Umbilical cord (tissue), 2 donors: ENCODE results near the gene LSAMP. TPM values are rescaled to one million over a fixed set of nuclear protein-coding genes. Genes with fewer than 3 reads are reported as not detected.

Experiments
- DNase-seq: peaks from one replicate; pipeline ENCODE4 v3.0.0-alpha.2; 2015; ENCODE audit warnings: low spot score
- total RNA-seq: library from RNA; depleted of rRNA; stranded (reverse); fragments of >200 nt; gene quantifications from one replicate; pipeline ENCODE4 v1.2.3, GENCODE V29; 2014; ENCODE audit warnings: low replicate concordance; ENCODE audit not compliant: insufficient read depth

The LSAMP gene
- total RNA-seq, 1 donor from 2014 or later = 20.5 TPM

DNA sequence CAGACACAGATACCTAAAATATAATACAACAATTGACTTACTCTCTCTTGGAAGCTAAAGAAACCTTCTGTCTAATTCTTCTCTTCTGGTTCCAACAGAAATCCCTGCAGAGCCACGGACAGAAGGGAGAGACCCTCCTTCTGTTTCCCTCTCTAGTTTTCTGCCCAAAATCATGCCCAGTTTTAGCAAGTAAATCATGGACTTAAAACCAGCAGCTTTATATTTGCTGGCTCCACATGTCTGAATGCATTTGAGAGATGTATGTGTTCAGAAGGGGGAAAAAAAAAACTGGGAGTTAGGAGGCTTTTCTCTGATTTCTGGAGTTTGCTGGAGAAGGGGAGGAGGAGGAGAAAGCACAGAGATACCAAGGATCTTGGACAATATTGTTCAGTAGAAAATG lies 147.1 kb downstream of the LSAMP start:
- DNase-seq = peak; percentile 68

DNA sequence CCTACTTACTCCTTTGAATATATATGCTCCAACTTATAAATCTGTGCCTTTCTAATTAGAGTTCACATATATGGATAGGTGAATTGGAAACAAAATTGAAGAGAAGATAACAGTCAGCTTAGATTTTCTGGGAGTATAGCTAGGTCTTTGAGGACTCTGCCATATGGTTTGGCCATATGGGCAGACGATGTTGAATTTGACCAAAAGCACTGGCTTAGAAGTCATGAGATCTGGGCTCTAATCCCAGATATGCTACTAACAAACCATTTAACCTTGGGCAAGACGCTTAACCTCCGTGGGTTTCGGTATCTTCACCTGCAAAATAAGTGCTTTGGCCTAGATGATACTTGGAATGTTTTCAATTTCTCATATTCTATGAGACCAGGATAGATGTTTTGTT lies 154.1 kb downstream of the LSAMP start:
- no peak for DNase-seq

- peak; percentile 74 for DNase-seq
Measured at GRCh38 chr3:116288485-116288884, 156.8 kb downstream of the LSAMP start.

DNA sequence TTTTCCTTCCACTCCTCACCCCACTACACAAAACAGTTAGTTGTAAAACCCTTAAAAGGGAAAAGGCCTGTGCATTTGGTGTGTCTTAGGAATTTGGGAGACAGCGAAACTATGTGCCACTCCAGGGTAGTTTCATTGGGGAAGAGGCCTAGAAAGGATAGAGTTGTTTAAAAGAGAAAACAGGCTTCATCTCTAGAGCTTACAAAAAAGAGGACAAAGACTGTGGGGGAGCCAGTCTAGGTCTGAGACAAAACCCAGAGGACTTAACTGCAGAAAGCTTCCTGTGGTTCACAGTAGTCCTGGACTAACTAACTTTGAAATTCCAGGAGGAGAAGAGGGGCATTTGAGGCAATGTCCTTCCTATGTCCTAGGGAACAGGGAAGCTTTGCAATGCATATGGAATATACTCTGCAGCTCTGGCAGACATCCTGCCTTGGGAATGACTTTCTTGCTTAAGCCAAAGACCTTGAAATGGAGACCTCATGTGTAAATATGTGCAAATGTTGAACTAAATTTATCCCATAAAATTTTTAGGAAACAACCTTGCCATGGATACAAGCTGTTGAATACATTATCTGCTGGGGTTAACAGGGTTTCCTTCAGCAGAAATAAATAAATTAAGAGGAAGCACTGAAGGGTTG lies 159.4 kb downstream of the LSAMP start:
- no peak for DNase-seq

- no peak for DNase-seq
Measured at GRCh38 chr3:116281313-116282143, 163.8 kb downstream of the LSAMP start.

- DNase-seq = no peak
Measured at GRCh38 chr3:116280130-116280740, 165.1 kb downstream of the LSAMP start.

- DNase-seq = no peak
Measured at GRCh38 chr3:116276675-116277074, 168.6 kb downstream of the LSAMP start.

GRCh38 chr3:116270056-116270455 lies 175.2 kb downstream of the LSAMP start:
- no peak for DNase-seq

DNA sequence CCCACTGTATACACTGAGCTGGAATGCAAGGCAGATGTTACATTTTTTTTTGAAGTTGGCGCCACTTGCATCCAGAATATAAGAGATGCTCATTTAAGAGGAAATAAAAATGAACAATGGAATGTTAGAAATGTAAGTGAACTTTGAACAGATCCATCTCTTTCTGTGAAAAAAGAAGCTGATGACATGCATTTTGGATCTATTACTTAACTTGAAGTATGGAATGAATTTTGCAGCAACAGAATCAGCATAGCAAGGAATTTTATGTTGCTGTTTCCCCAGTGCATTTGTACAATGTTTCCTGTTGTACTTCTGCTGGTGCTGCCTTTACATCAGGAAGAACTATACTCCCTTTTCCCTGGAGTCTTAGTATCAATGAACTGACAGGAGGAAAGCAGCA lies 178.2 kb downstream of the LSAMP start:
- no peak for DNase-seq

- DNase-seq = no peak
Measured at GRCh38 chr3:116265976-116266584, 179.2 kb downstream of the LSAMP start.

DNA sequence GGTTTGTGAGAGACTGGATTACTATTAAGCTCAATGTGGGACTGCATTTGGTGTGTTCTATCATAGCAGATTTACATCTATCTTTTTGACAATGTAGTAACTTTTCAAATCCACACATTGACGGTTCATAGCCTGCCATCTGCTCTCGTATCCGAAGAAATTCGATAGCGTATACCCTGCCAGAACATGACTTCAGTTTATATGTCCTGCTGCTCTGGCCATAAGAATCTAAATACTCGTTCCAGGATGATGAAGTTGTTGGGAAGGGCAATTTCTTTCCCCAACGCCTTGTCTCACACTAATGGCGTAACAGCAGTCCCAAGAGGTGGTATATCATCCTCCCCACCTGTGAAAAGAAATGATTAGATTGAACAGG lies 180.0 kb downstream of the LSAMP start:
- DNase-seq = no peak

- no peak for DNase-seq
Measured at GRCh38 chr3:116264546-116265319, 180.6 kb downstream of the LSAMP start.

GRCh38 chr3:116263842-116264545 lies 181.3 kb downstream of the LSAMP start:
- peak; percentile 95 for DNase-seq

DNA sequence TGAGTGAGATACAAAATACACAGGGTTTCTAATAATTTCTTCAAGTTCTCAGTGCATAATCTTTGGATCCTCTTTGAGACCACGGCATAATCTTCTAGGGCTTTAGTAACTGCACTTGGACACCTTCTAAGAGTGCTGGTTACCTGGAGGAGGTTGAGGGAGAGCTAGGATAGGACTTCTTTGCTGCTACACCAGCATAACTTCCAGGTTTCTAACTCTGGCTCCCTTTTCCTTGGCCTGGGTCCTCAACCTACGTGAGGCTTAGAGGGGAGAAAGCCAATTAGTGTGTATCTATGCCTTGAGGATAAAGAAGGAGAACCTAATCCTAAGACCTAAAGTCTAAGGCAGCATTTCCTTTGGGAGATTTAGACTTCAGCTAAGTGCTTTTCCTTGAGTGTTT lies 184.8 kb downstream of the LSAMP start:
- DNase-seq = no peak

DNA sequence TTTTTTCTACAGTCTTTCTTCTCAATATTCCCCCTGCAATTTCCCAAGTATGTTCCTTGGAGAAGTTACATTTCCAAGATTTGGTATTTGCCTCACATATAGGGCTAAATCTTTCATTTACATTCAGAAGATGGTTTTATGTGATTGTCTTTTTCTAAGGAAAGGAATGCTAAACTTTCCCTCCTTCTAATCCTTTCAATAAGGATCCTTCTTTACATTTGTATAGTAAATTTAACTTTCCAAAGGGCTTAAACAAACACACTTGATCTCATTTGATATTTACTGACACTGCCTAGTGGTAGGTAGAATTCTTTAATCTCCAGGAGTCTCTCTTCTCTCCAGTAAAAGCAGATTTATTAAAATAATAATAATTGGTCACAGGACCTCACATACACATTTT lies 185.3 kb downstream of the LSAMP start:
- DNase-seq = no peak

DNA sequence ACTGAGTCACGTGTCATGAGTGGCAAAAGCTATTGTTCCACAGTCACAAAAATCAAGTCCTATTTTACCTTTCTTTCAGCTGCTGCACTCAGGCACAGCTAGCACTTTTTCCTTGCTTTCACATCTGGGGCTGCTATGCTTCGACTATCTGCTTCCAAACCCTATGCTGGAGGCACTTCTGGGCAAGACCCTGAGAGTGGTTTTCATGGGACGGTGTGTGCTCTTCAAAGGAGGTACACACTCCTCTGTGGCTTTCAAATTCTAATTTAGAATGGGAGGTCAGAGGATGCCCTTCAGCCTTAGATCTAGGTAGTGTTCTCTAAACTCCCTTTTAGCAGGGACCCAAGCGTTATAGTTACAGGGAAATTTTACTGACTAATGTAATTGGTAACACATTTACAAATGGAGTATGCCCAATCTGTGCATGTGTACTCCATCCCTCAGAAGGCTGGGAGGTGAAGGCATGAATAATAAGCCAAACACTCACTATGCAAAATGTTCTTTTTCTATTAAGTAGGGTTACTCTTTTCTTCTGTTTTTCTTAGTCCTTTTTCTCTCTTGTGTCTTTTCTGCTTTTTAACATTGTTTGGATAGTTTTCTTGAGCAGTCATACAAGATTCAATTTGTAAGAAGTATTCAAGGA lies 188.3 kb downstream of the LSAMP start:
- no peak for DNase-seq

DNA sequence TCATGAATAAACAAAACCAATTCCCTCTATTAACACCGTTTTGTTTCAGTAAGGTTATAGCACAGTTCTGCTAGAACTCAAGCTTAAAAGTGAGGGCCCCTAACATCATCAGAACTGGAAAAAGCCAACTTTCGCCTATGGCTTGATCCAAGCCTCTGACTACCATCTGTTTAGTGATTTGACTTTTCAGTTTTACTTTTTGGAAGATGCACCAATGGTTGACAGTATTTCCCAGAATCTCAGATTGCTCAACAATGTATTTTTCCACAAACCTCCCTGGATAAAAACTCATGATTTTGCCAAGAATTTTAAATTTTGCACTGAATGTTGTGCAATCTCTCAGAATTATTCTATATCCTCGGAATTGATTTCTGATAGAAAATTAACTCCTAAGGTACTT lies 190.7 kb downstream of the LSAMP start:
- no peak for DNase-seq

GRCh38 chr3:116253511-116253910 lies 191.8 kb downstream of the LSAMP start:
- no peak for DNase-seq

GRCh38 chr3:116247605-116248004 lies 197.7 kb downstream of the LSAMP start:
- DNase-seq = peak; percentile 78

- no peak for DNase-seq
Measured at GRCh38 chr3:116246406-116246980, 198.8 kb downstream of the LSAMP start.
